GM18858 (cell line): ENCODE measurements around the gene KLHL7.
"Not testable (repeated sequence)": the region's sequence is repeated elsewhere in the genome, so short reads cannot be mapped to it uniquely, and the experiment has no call there.

Source experiments
- ATAC-seq: cut with Tn5 transposase; IDR thresholded peaks from one replicate; pipeline ENCODE4 v1.9.1; 2021; ENCODE audit not compliant: unreplicated experiment

The KLHL7 gene

GRCh38 chr7:23214423-23214822, 108.8 kb downstream of the KLHL7 start:
- ATAC-seq: no peak

GRCh38 chr7:23214938-23215337, 109.4 kb downstream of the KLHL7 start:
- no peak for ATAC-seq

GRCh38 chr7:23216021-23216420, 110.4 kb downstream of the KLHL7 start:
- no peak for ATAC-seq

- ATAC-seq: no peak
These were observed 112.6 kb downstream of the KLHL7 start for GRCh38 chr7:23218196-23218595.

- no peak for ATAC-seq
These were observed 115.2 kb downstream of the KLHL7 start for GRCh38 chr7:23220690-23221305.

- no peak for ATAC-seq
These were observed 117.0 kb downstream of the KLHL7 start for GRCh38 chr7:23222439-23223030.

GRCh38 chr7:23224364-23224763, 118.8 kb downstream of the KLHL7 start:
- not testable (repeated sequence) for ATAC-seq

- ATAC-seq: no peak
These were observed 121.4 kb downstream of the KLHL7 start for GRCh38 chr7:23226844-23227450.
